NT2/D1 (cell line): ENCODE measurements around the gene CFAP43.

Experiments
- DNase-seq: peaks from one replicate; pipeline ENCODE4 v3.0.0-alpha.2; 2011; ENCODE audit warnings: low read depth, low spot score
- H3K27me3 ChIP-seq: 2 replicates; pipeline ENCODE4 v1.6.0; 2011; ENCODE audit warnings: mild to moderate bottlenecking; ENCODE audit not compliant: insufficient read length, insufficient read depth
- H3K36me3 ChIP-seq: 2 replicates; pipeline ENCODE4 v1.6.1; 2011; ENCODE audit warnings: mild to moderate bottlenecking, low read length, mixed read lengths; ENCODE audit not compliant: insufficient read depth, insufficient read length
- H3K4me1 ChIP-seq: 2 replicates; pipeline ENCODE4 v1.5.1; 2011; ENCODE audit not compliant: insufficient read depth, insufficient read length
- H3K4me3 ChIP-seq: 2 replicates; pipeline ENCODE4 v1.5.1; 2011; ENCODE audit warnings: low read depth; ENCODE audit not compliant: insufficient read length
- H3K9ac ChIP-seq: 2 replicates; pipeline ENCODE4 v1.6.0; 2011; ENCODE audit warnings: low read depth; ENCODE audit not compliant: insufficient read length
- H3K9me3 ChIP-seq: 2 replicates; pipeline ENCODE4 v1.5.1; 2011; ENCODE audit warnings: mild to moderate bottlenecking, low read length; ENCODE audit not compliant: insufficient read depth
- SUZ12 ChIP-seq: IDR thresholded peaks from 2 replicates; pipeline ENCODE4 v1.6.1; 2011; ENCODE audit not compliant: insufficient read length, insufficient read depth; ENCODE audit errors: extremely low read depth
- YY1 ChIP-seq: IDR thresholded peaks from 2 replicates; pipeline ENCODE4 v1.6.1; 2011; ENCODE audit not compliant: insufficient read length, insufficient read depth
- ZNF274 ChIP-seq: IDR thresholded peaks from 2 replicates; pipeline ENCODE4 v1.6.1; 2011; ENCODE audit warnings: mild to moderate bottlenecking, low read depth, low read length

CFAP43 gene

GRCh38 chr10:104216631-104217030, 15.5 kb downstream of the CFAP43 start:
- no peak for TF ChIP-seq ZNF274
- no peak for TF ChIP-seq SUZ12
- TF ChIP-seq YY1, result no peak
- H3K27me3 ChIP-seq, result no peaks in the 10 kb centered on the region
- no peaks in the 10 kb centered on the region for H3K36me3 ChIP-seq
- no peak for DNase-seq
- H3K4me1 ChIP-seq, result no peaks in the 10 kb centered on the region
- no peaks in the 10 kb centered on the region for H3K9me3 ChIP-seq
- H3K9ac ChIP-seq, result no peak overlapping the region
- H3K4me3 ChIP-seq, result no peak overlapping the region

- no peaks in the 10 kb centered on the region for H3K4me1 ChIP-seq
- no peak for TF ChIP-seq YY1
- no peak for TF ChIP-seq ZNF274
- TF ChIP-seq SUZ12, result no peak
- no peak overlapping the region for H3K9ac ChIP-seq
- no peaks in the 10 kb centered on the region for H3K27me3 ChIP-seq
- H3K36me3 ChIP-seq, result no peaks in the 10 kb centered on the region
- no peak overlapping the region for H3K4me3 ChIP-seq
- no peaks in the 10 kb centered on the region for H3K9me3 ChIP-seq
- peak; percentile 32 for DNase-seq
Measured at GRCh38 chr10:104209575-104210198, 22.5 kb downstream of the CFAP43 start.

GRCh38 chr10:104208730-104209129, 23.4 kb downstream of the CFAP43 start:
- no peaks in the 10 kb centered on the region for H3K36me3 ChIP-seq
- H3K9ac ChIP-seq, result no peak overlapping the region
- TF ChIP-seq YY1, result no peak
- TF ChIP-seq SUZ12, result no peak
- TF ChIP-seq ZNF274, result no peak
- no peaks in the 10 kb centered on the region for H3K9me3 ChIP-seq
- H3K27me3 ChIP-seq, result no peaks in the 10 kb centered on the region
- H3K4me3 ChIP-seq, result no peak overlapping the region
- no peak for DNase-seq
- H3K4me1 ChIP-seq, result no peaks in the 10 kb centered on the region

- no peaks in the 10 kb centered on the region for H3K27me3 ChIP-seq
- H3K9me3 ChIP-seq, result no peaks in the 10 kb centered on the region
- no peak overlapping the region for H3K4me3 ChIP-seq
- no peak for DNase-seq
- H3K36me3 ChIP-seq, result no peaks in the 10 kb centered on the region
- H3K4me1 ChIP-seq, result no peaks in the 10 kb centered on the region
- TF ChIP-seq SUZ12, result no peak
- no peak for TF ChIP-seq ZNF274
- H3K9ac ChIP-seq, result no peak overlapping the region
Measured at GRCh38 chr10:104202231-104202630, 29.9 kb downstream of the CFAP43 start.

- no peak overlapping the region for H3K4me3 ChIP-seq
- no peaks in the 10 kb centered on the region for H3K27me3 ChIP-seq
- H3K4me1 ChIP-seq, result no peaks in the 10 kb centered on the region
- TF ChIP-seq YY1, result no peak
- TF ChIP-seq SUZ12, result no peak
- TF ChIP-seq ZNF274, result no peak
- H3K36me3 ChIP-seq, result no peaks in the 10 kb centered on the region
- H3K9ac ChIP-seq, result no peak overlapping the region
- no peaks in the 10 kb centered on the region for H3K9me3 ChIP-seq
- no peak for DNase-seq
Measured at GRCh38 chr10:104201636-104202035, 30.5 kb downstream of the CFAP43 start.

GRCh38 chr10:104199567-104199966, 32.6 kb downstream of the CFAP43 start:
- Histone ChIP-seq H3K4me3 (no peak overlapping the region), H3K36me3 (no peaks in the 10 kb centered on the region), H3K4me1 (no peaks in the 10 kb centered on the region), H3K9ac (no peak overlapping the region), H3K27me3 (no peaks in the 10 kb centered on the region), H3K9me3 (no peaks in the 10 kb centered on the region)
- TF ChIP-seq ZNF274 (no peak), YY1 (no peak), SUZ12 (no peak)
- no peak for DNase-seq

- Histone ChIP-seq H3K4me3 (no peak overlapping the region), H3K36me3 (no peaks in the 10 kb centered on the region), H3K4me1 (no peaks in the 10 kb centered on the region), H3K9ac (no peak overlapping the region), H3K9me3 (no peaks in the 10 kb centered on the region), H3K27me3 (no peaks in the 10 kb centered on the region)
- no peak for DNase-seq
- no peak for TF ChIP-seq SUZ12
- no peak for TF ChIP-seq YY1
- no peak for TF ChIP-seq ZNF274
Measured at GRCh38 chr10:104197364-104197763, 34.8 kb downstream of the CFAP43 start.
